KMS-11 (cell line): ENCODE data around the gene CDK6.

ENCODE experiments used
- H2AFZ ChIP-seq: fragments of 200-600 bp; sonication (generic); 2 replicates; pipeline ENCODE4 v1.6.1; 2016; ENCODE audit warnings: antibody characterized with exemption, mixed run types, low read depth
- H3K27ac ChIP-seq: fragments of 200-600 bp; sonication (generic); 2 replicates; pipeline ENCODE4 v1.6.1; 2016; ENCODE audit warnings: mild to moderate bottlenecking, mixed run types
- H3K27me3 ChIP-seq: fragments of 200-600 bp; sonication (generic); 2 replicates; pipeline ENCODE4 v1.6.1; 2017; ENCODE audit warnings: mild to moderate bottlenecking, low read depth, mixed run types, moderate library complexity; ENCODE audit not compliant: insufficient read depth
- H3K36me3 ChIP-seq: fragments of 200-600 bp; sonication (generic); 2 replicates; pipeline ENCODE4 v1.6.1; 2017; ENCODE audit warnings: mild to moderate bottlenecking, mixed run types; ENCODE audit not compliant: insufficient read depth
- H3K4me1 ChIP-seq: fragments of 200-600 bp; sonication (generic); 2 replicates; pipeline ENCODE4 v1.6.1; 2016; ENCODE audit warnings: mild to moderate bottlenecking, low read depth, mixed run types; ENCODE audit not compliant: poor library complexity, severe bottlenecking
- H3K4me2 ChIP-seq: fragments of 200-600 bp; sonication (generic); 2 replicates; pipeline ENCODE4 v1.7.0; 2016; ENCODE audit warnings: mild to moderate bottlenecking, mixed run types
- H3K4me3 ChIP-seq: fragments of 200-600 bp; sonication (generic); IDR thresholded peaks from 2 replicates; pipeline ENCODE4 v1.6.1; 2017; ENCODE audit warnings: low read depth, low read length, mixed read lengths; ENCODE audit not compliant: insufficient read depth
- H3K79me2 ChIP-seq: fragments of 200-600 bp; sonication (generic); 2 replicates; pipeline ENCODE4 v1.6.1; 2016; ENCODE audit warnings: low read depth, mixed run types; ENCODE audit not compliant: insufficient read depth
- H3K9ac ChIP-seq: fragments of 200-600 bp; sonication (generic); 2 replicates; pipeline ENCODE4 v1.6.1; 2016; ENCODE audit warnings: mild to moderate bottlenecking, mixed run types
- H4K20me1 ChIP-seq: fragments of 200-600 bp; sonication (generic); 2 replicates; pipeline ENCODE4 v1.6.1; 2016; ENCODE audit warnings: mild to moderate bottlenecking, mixed run types; ENCODE audit not compliant: insufficient read depth
- CTCF ChIP-seq: fragments of 200-600 bp; sonication (generic); conservative IDR thresholded peaks from 2 replicates; pipeline ENCODE4 v1.6.1; 2017; ENCODE audit warnings: low read depth, mild to moderate bottlenecking, antibody characterized with exemption, low read length, moderate library complexity, mixed read lengths

Gene CDK6

DNA sequence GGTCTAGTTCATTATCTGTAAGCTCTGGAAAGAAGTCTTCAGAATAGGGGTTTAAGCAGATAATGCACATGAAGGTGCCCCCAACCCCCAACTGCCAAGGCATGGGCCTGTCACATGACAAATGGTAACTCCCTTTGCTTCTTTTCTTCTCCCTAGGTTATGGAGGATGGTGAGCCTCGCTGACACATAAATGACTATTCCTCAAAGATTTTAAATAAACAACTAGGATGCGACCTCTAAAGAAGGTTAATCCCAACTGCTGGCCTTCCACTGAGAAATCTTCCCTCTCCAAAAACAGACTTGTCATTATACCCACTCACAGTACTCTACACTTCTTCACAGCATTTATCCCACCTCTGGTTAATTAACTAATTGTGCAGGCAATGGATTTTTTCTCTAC lies 170.4 kb downstream of the CDK6 start:
- Histone ChIP-seq H3K4me2 (no peak overlapping the region), H2AFZ (no peak overlapping the region), H3K79me2 (peaks cover 72% of the 10 kb centered on the region; the same call in 1 of the 2 replicates), H3K9ac (no peak overlapping the region), H4K20me1 (peaks cover 5% of the 10 kb centered on the region), H3K4me3 (no peak overlapping the region), H3K36me3 (peaks cover 10% of the 10 kb centered on the region; the same call in 1 of the 2 replicates), H3K4me1 (peaks cover 1% of the 10 kb centered on the region), H3K27me3 (no peaks in the 10 kb centered on the region), H3K27ac (no peak overlapping the region)
- TF ChIP-seq CTCF, result no peak

DNA sequence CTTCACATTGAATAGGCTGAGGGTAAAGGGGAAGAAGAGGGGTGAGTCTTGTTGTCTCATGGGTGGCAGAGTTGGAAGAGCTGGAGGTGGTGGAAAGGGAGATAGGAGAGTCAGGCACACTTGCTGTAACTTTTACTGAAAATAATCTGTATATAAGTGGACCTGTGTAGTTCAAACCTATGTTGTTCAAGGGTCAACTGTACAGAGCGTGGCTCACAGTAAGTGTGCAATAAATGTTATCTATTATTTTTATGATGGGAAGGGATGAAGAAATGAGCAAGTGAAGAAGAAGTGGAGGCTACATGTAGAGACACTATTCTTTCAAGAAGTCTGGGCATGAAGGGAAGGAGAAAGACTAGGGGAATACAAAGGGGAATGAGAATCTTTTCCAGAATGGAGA lies 174.7 kb downstream of the CDK6 start:
- H3K4me3 ChIP-seq, result no peak overlapping the region
- H3K27me3 ChIP-seq, result no peaks in the 10 kb centered on the region
- H3K4me2 ChIP-seq, result no peak overlapping the region
- peaks cover 6% of the 10 kb centered on the region; the same call in 1 of the 2 replicates for H3K36me3 ChIP-seq
- peaks cover 75% of the 10 kb centered on the region; the same call in 1 of the 2 replicates for H3K79me2 ChIP-seq
- peaks cover 3% of the 10 kb centered on the region for H3K4me1 ChIP-seq
- H3K9ac ChIP-seq, result no peak overlapping the region
- no peak for TF ChIP-seq CTCF
- H3K27ac ChIP-seq, result no peak overlapping the region
- H2AFZ ChIP-seq, result no peak overlapping the region
- peaks cover 5% of the 10 kb centered on the region for H4K20me1 ChIP-seq

DNA sequence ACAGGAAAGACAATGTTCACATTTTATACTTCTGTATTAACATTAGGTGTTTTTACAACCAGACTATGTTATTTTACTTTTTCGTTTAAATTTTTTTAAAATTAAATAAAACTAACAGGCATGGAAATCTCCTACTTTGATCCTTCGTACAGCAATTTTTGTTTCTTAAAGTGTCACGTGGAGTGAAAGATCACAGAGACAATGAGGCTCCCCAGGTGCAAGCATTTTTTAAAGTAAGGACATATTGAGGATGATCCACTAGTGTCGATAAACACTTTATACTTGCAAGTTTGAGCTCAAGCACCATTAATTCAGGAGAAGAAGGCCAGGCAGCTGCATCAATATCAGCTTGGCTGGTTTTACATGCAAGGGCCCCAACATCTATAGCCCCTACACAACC lies 177.7 kb downstream of the CDK6 start:
- Histone ChIP-seq H3K27me3 (no peaks in the 10 kb centered on the region), H2AFZ (no peak overlapping the region), H3K4me3 (no peak overlapping the region), H3K4me2 (no peak overlapping the region), H3K27ac (no peak overlapping the region), H3K9ac (no peak overlapping the region), H3K4me1 (peaks cover 3% of the 10 kb centered on the region), H3K36me3 (no peaks in the 10 kb centered on the region), H3K79me2 (peaks cover 77% of the 10 kb centered on the region), H4K20me1 (peaks cover 3% of the 10 kb centered on the region; the same call in 1 of the 2 replicates)
- TF ChIP-seq CTCF, result no peak

GRCh38 chr7:92657391-92657790 lies 179.0 kb downstream of the CDK6 start:
- Histone ChIP-seq H2AFZ (no peak overlapping the region), H3K9ac (no peak overlapping the region), H3K4me3 (no peak overlapping the region), H3K36me3 (no peaks in the 10 kb centered on the region), H3K4me1 (peaks cover 3% of the 10 kb centered on the region), H3K27me3 (no peaks in the 10 kb centered on the region), H3K27ac (no peak overlapping the region), H3K79me2 (peaks cover 83% of the 10 kb centered on the region), H4K20me1 (peaks cover 7% of the 10 kb centered on the region; the same call in 1 of the 2 replicates), H3K4me2 (no peak overlapping the region)
- TF ChIP-seq CTCF, result no peak
